Hippocampal formation (tissue), 2 donors: ENCODE measurements around the gene TCEAL1.
"Not testable (repeated sequence)": the region's sequence is repeated elsewhere in the genome, so short reads cannot be mapped to it uniquely, and the experiment has no call there.

Experiments
- DNase-seq, 2 donors: peaks; one replicate each; lab custom pipeline; 2025; lab: John Stamatoyannopoulos, UW

The TCEAL1 gene

GRCh38 chrX:103635436-103635835 is 6.7 kb downstream of the TCEAL1 start:
- no peak for DNase-seq

GRCh38 chrX:103637604-103638338 is 9.0 kb downstream of the TCEAL1 start:
- no peak for DNase-seq

GRCh38 chrX:103638479-103639346 is 9.9 kb downstream of the TCEAL1 start:
- not testable (repeated sequence) for DNase-seq

GRCh38 chrX:103640401-103641155 is 11.8 kb downstream of the TCEAL1 start:
- DNase-seq, result no peak

- DNase-seq, result no peak
Observed at GRCh38 chrX:103644125-103644524, 15.3 kb downstream of the TCEAL1 start.

GRCh38 chrX:103647630-103648029 is 18.9 kb downstream of the TCEAL1 start:
- DNase-seq, result no peak

GRCh38 chrX:103651151-103651773 is 22.5 kb downstream of the TCEAL1 start:
- no peak for DNase-seq

- DNase-seq, result not testable (repeated sequence)
Observed at GRCh38 chrX:103655230-103656000, 26.6 kb downstream of the TCEAL1 start.

- no peak for DNase-seq
Observed at GRCh38 chrX:103656617-103657016, 27.8 kb downstream of the TCEAL1 start.

- DNase-seq, result not testable (repeated sequence)
Observed at GRCh38 chrX:103657066-103657465, 28.3 kb downstream of the TCEAL1 start.

- DNase-seq, result no peak
Observed at GRCh38 chrX:103658681-103659433, 30.1 kb downstream of the TCEAL1 start.

GRCh38 chrX:103659460-103659859 is 30.7 kb downstream of the TCEAL1 start:
- not testable (repeated sequence) for DNase-seq

GRCh38 chrX:103663981-103664762 is 35.4 kb downstream of the TCEAL1 start:
- no peak for DNase-seq

GRCh38 chrX:103666202-103667107 is 37.7 kb downstream of the TCEAL1 start:
- DNase-seq, result no peak

GRCh38 chrX:103669745-103670144 is 41.0 kb downstream of the TCEAL1 start:
- no peak for DNase-seq

GRCh38 chrX:103674531-103675454 is 46.0 kb downstream of the TCEAL1 start:
- DNase-seq, result no peak
